IPS-20b (cell line): ENCODE results near the gene OR8K5.

Experiments
- H3K27ac ChIP-seq: one replicate; pipeline ENCODE4 v1.5.1; 2013; ENCODE audit warnings: low read length
- H3K27me3 ChIP-seq: 2 replicates; pipeline ENCODE4 v1.6.1; 2013; ENCODE audit warnings: mild to moderate bottlenecking, low read length, inconsistent platforms; ENCODE audit not compliant: insufficient read depth
- H3K36me3 ChIP-seq: 2 replicates; pipeline ENCODE4 v1.6.1; 2013; ENCODE audit warnings: low read depth, mild to moderate bottlenecking, inconsistent platforms, low read length, moderate library complexity; ENCODE audit not compliant: insufficient read depth
- H3K4me1 ChIP-seq: 2 replicates; pipeline ENCODE4 v1.6.1; 2013; ENCODE audit warnings: mild to moderate bottlenecking, control low read depth, inconsistent platforms, low read length, moderate library complexity; ENCODE audit not compliant: insufficient read depth
- H3K4me3 ChIP-seq: 2 replicates; pipeline ENCODE4 v1.5.1; 2013; ENCODE audit warnings: mild to moderate bottlenecking, low read length, inconsistent platforms
- H3K9ac ChIP-seq: 2 replicates; pipeline ENCODE4 v1.6.1; 2013; ENCODE audit warnings: low read depth, mild to moderate bottlenecking, inconsistent platforms, low read length, moderate library complexity
- H3K9me3 ChIP-seq: 2 replicates; pipeline ENCODE4 v1.6.1; 2013; ENCODE audit warnings: mild to moderate bottlenecking, low read depth, low read length, inconsistent platforms; ENCODE audit not compliant: insufficient read depth

Gene OR8K5

GRCh38 chr11:56140151-56140661, 19.9 kb downstream of the OR8K5 start, which contains the start of gene OR8J3:
OR8J3 (minus strand) TSS chr11:56140201; CDS start chr11:56137718, 2,483 bp downstream.
- no peaks in the 10 kb centered on the region for H3K4me1 ChIP-seq
- H3K27ac ChIP-seq = no peak within 1 kb of the TSS
- H3K9me3 ChIP-seq = no peaks in the 10 kb centered on the region
- no peaks in the 10 kb centered on the region for H3K27me3 ChIP-seq
- H3K9ac ChIP-seq = no peak within 1 kb of the TSS
- no peaks in the 10 kb centered on the region for H3K36me3 ChIP-seq
- H3K4me3 ChIP-seq = no peak within 1 kb of the TSS

DNA sequence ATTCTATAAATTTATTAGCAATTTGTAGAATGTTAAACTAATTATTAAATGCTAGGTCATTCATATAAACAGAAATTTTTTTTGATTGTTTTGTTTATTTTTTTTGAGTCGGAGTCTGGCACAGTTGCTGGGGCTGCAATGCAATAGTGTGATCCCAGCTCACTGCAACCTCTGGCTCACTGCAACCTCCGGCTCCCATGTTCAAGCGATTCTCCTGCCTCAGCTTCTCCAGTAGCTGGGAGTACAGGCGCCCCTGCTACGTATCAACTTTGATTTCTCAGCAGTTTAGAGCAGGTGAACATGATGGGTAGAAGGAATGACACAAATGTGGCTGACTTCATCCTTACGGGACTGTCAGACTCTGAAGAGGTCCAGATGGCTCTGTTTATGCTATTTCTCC, 38.0 kb downstream of the OR8K5 start, which contains the start of gene OR8H3:
Gene OR8H3 (plus strand): TSS at position 301 of the 400 bp plus-strand sequence. CDS start 0 bp downstream, at position 301.
- Histone ChIP-seq H3K9me3 (no peaks in the 10 kb centered on the region), H3K9ac (no peak within 1 kb of the TSS), H3K4me1 (no peaks in the 10 kb centered on the region), H3K4me3 (no peak within 1 kb of the TSS), H3K36me3 (no peaks in the 10 kb centered on the region), H3K27ac (no peak within 1 kb of the TSS), H3K27me3 (no peaks in the 10 kb centered on the region)
